Measurements from ENCODE around the gene TOMM20.

TOMM20 gene

GRCh38 chr1:235134171-235134570 lies 5.5 kb upstream of the TOMM20 start:
- no peak for DNase-seq (ENCODE audit: low read depth in 3 of 3, low spot score in 1 of 3)

- DNase-seq (ENCODE audit: low read depth in 3 of 3, low spot score in 1 of 3), result no peak
These were observed 4.4 kb upstream of the TOMM20 start for GRCh38 chr1:235133086-235133485.

GRCh38 chr1:235131961-235132360 lies 3.3 kb upstream of the TOMM20 start:
- no peak for DNase-seq (ENCODE audit: low read depth in 3 of 3, low spot score in 1 of 3)

GRCh38 chr1:235130766-235131270 lies 2.2 kb upstream of the TOMM20 start:
- no peak for DNase-seq (ENCODE audit: low read depth in 3 of 3, low spot score in 1 of 3)

- DNase-seq (ENCODE audit: low read depth in 3 of 3, low spot score in 1 of 3), result no peak
These were observed 1.3 kb upstream of the TOMM20 start for GRCh38 chr1:235129774-235130570.

GRCh38 chr1:235127732-235128455 lies 743 bp downstream of the TOMM20 start:
- DNase-seq (ENCODE audit: low read depth in 3 of 3, low spot score in 1 of 3), result no peak

GRCh38 chr1:235127203-235127602 lies 1.4 kb downstream of the TOMM20 start:
- no peak for DNase-seq (ENCODE audit: low read depth in 3 of 3, low spot score in 1 of 3)

- DNase-seq (ENCODE audit: low read depth in 3 of 3, low spot score in 1 of 3), result no peak
These were observed 4.0 kb downstream of the TOMM20 start for GRCh38 chr1:235124665-235125064.

- no peak for DNase-seq (ENCODE audit: low read depth in 3 of 3, low spot score in 1 of 3)
These were observed 4.5 kb downstream of the TOMM20 start for GRCh38 chr1:235124111-235124510.

- no peak for DNase-seq (ENCODE audit: low read depth in 3 of 3, low spot score in 1 of 3)
These were observed 6.3 kb downstream of the TOMM20 start for GRCh38 chr1:235122348-235122747.

- DNase-seq (ENCODE audit: low read depth in 3 of 3, low spot score in 1 of 3), result no peak
These were observed 15.3 kb downstream of the TOMM20 start for GRCh38 chr1:235113183-235113917.

GRCh38 chr1:235112297-235113182 lies 16.1 kb downstream of the TOMM20 start:
- DNase-seq (ENCODE audit: low read depth in 3 of 3, low spot score in 1 of 3), result no peak

GRCh38 chr1:235111107-235111506 lies 17.5 kb downstream of the TOMM20 start:
- no peak for DNase-seq (ENCODE audit: low read depth in 3 of 3, low spot score in 1 of 3)

GRCh38 chr1:235108876-235109275 lies 19.8 kb downstream of the TOMM20 start:
- DNase-seq (ENCODE audit: low read depth in 3 of 3, low spot score in 1 of 3), result no peak

- DNase-seq (ENCODE audit: low read depth in 3 of 3, low spot score in 1 of 3), result no peak
These were observed 20.4 kb downstream of the TOMM20 start for GRCh38 chr1:235108185-235108593.

GRCh38 chr1:235107368-235108184 lies 21.1 kb downstream of the TOMM20 start:
- no peak for DNase-seq (ENCODE audit: low read depth in 3 of 3, low spot score in 1 of 3)

GRCh38 chr1:235106457-235106856 lies 22.2 kb downstream of the TOMM20 start:
- no peak for DNase-seq (ENCODE audit: low read depth in 3 of 3, low spot score in 1 of 3)

GRCh38 chr1:235105051-235106043 lies 23.3 kb downstream of the TOMM20 start:
- no peak for DNase-seq (ENCODE audit: low read depth in 3 of 3, low spot score in 1 of 3)

GRCh38 chr1:235102993-235103411 lies 25.6 kb downstream of the TOMM20 start:
- DNase-seq (ENCODE audit: low read depth in 3 of 3, low spot score in 1 of 3), result no peak
